H1 (cell line): ENCODE measurements around the gene PCGF3. TPM values are rescaled to one million over a fixed set of nuclear protein-coding genes. Genes with fewer than 3 reads are reported as not detected.

ENCODE experiments used
- CTCF ChIA-PET: fragments of 300-600 bp; sonication (Branson Sonifier 250); formaldehyde crosslinking; loops from one replicate; lab custom pipeline; 2021; ENCODE audit not compliant: partially characterized antibody; lab: Charles Lee
- POLR2A ChIA-PET: fragments of 300-600 bp; sonication (Branson Sonifier 250); formaldehyde crosslinking; loops from one replicate; lab custom pipeline; 2021; ENCODE audit warnings: inconsistent platforms; ENCODE audit not compliant: partially characterized antibody; lab: Charles Lee
- DNase-seq, 2 experiments: peaks; one replicate each; pipeline versions ENCODE4 v3.0.0 to v3.0.0-alpha.2; 2010 to 2022; ENCODE audit warnings: low spot score in 2 of 2, low read depth in 1 of 2, mixed read lengths in 1 of 2
- FAIRE-seq: peaks from 2 replicates; lab custom pipeline; 2011; peaks lifted over from hg19 to GRCh38; lab: Jason Lieb, UNC
- H2AFZ ChIP-seq: 2 replicates; pipeline ENCODE4 v1.8.1; 2012; ENCODE audit warnings: low read length, inconsistent platforms
- H2AK5ac ChIP-seq: 2 replicates; pipeline ENCODE4 v1.6.1; 2013; ENCODE audit warnings: low read depth, low read length
- H2BK120ac ChIP-seq: replicated peaks from 2 replicates; pipeline ENCODE3; 2013; ENCODE audit warnings: low read depth, low read length, inconsistent platforms
- H2BK12ac ChIP-seq: 2 replicates; pipeline ENCODE4 v1.6.1; 2013; ENCODE audit warnings: low read depth, low read length
- H2BK15ac ChIP-seq: 2 replicates; pipeline ENCODE4 v1.6.1; 2013; ENCODE audit warnings: low read length
- H2BK20ac ChIP-seq: 2 replicates; pipeline ENCODE4 v1.6.1; 2013; ENCODE audit warnings: low read length
- H2BK5ac ChIP-seq: 2 replicates; pipeline ENCODE4 v1.6.1; 2013; ENCODE audit warnings: low read depth, low read length
- H3K14ac ChIP-seq: 2 replicates; pipeline ENCODE4 v1.6.1; 2013; ENCODE audit warnings: inconsistent platforms; ENCODE audit not compliant: insufficient read length
- H3K18ac ChIP-seq: 2 replicates; pipeline ENCODE4 v1.6.1; 2013; ENCODE audit warnings: low read length; ENCODE audit errors: extremely low read depth
- H3K23ac ChIP-seq: 2 replicates; pipeline ENCODE4 v1.6.1; 2013; ENCODE audit warnings: inconsistent platforms; ENCODE audit not compliant: insufficient read length
- H3K23me2 ChIP-seq: 2 replicates; pipeline ENCODE4 v1.6.1; 2013; ENCODE audit warnings: low read depth, low read length
- H3K27ac ChIP-seq: 2 replicates; pipeline ENCODE4 v1.6.1; 2011; ENCODE audit warnings: low read depth, low read length, inconsistent platforms
- H3K27me3 ChIP-seq, 4 experiments: replicated peaks in 1 of 4; 1 replicate in 1 of 4; 2 replicates in 3 of 4; pipeline versions ENCODE4 v1.6.1 to v1.8.1; 2011 to 2013; ENCODE audit warnings: low read length in 3 of 4, mild to moderate bottlenecking in 3 of 4, inconsistent platforms in 2 of 4, mixed read lengths in 2 of 4, moderate library complexity in 1 of 4; ENCODE audit not compliant: control insufficient read depth in 3 of 4, insufficient read depth in 3 of 4; ENCODE audit errors: extremely low read depth in 1 of 4
- H3K36me3 ChIP-seq, 4 experiments: 2 replicates each; pipeline versions ENCODE4 v1.6.1 to v1.8.1; 2011 to 2013; ENCODE audit warnings: mild to moderate bottlenecking in 4 of 4, low read length in 3 of 4, moderate library complexity in 2 of 4, control low read depth in 1 of 4, inconsistent platforms in 1 of 4; ENCODE audit not compliant: insufficient read depth in 4 of 4, control insufficient read depth in 2 of 4
- H3K4ac ChIP-seq: replicated peaks from 2 replicates; pipeline ENCODE3; 2013; ENCODE audit warnings: low read length, low read depth, mixed read lengths, inconsistent platforms; ENCODE audit not compliant: insufficient read length
- H3K4me1 ChIP-seq, 4 experiments: replicated peaks in 1 of 4; 1 replicate in 1 of 4; 2 replicates in 3 of 4; pipeline versions ENCODE4 v1.6.1 to v1.8.1; 2011 to 2013; ENCODE audit warnings: low read length in 3 of 4, inconsistent platforms in 2 of 4, mixed read lengths in 1 of 4; ENCODE audit not compliant: insufficient read depth in 4 of 4, control insufficient read depth in 3 of 4
- H3K4me2 ChIP-seq, 2 experiments: 2 replicates each; pipeline versions ENCODE4 v1.6.1 to v1.8.1; 2011 to 2013; ENCODE audit warnings: low read depth in 2 of 2, low read length in 2 of 2, control low read depth in 1 of 2, inconsistent platforms in 1 of 2, mild to moderate bottlenecking in 1 of 2; ENCODE audit not compliant: insufficient read depth in 1 of 2
- H3K4me3 ChIP-seq, 4 experiments: fragments of 200-600, 300-600 bp in 1 of 4; sonication (generic), shearing (Covaris generic), sonication (Bioruptor Twin) in 1 of 4; 2 replicates each; pipeline versions ENCODE4 v1.5.1 to v1.8.1; 2011 to 2016; ENCODE audit warnings: low read length in 4 of 4, low read depth in 3 of 4, control low read depth in 2 of 4, inconsistent platforms in 2 of 4, mild to moderate bottlenecking in 2 of 4, mixed read lengths in 1 of 4, moderate library complexity in 1 of 4; ENCODE audit not compliant: insufficient read depth in 2 of 4; ENCODE audit errors: extremely low read depth in 1 of 4
- H3K56ac ChIP-seq: replicated peaks from 2 replicates; pipeline ENCODE3; 2013; ENCODE audit warnings: low read depth, mild to moderate bottlenecking, mixed read lengths, low read length, inconsistent platforms; ENCODE audit not compliant: insufficient read length
- H3K79me1 ChIP-seq: 2 replicates; pipeline ENCODE4 v1.6.1; 2013; ENCODE audit warnings: low read depth, low read length, control low read depth
- H3K79me2 ChIP-seq, 2 experiments: 2 replicates each; pipeline versions ENCODE4 v1.6.1 to v1.8.1; 2012 to 2013; ENCODE audit warnings: low read length in 2 of 2, mild to moderate bottlenecking in 2 of 2, inconsistent platforms in 1 of 2; ENCODE audit not compliant: insufficient read depth in 2 of 2, control insufficient read depth in 1 of 2
- H3K9ac ChIP-seq, 4 experiments: replicated peaks in 1 of 4; 1 replicate in 1 of 4; 2 replicates in 3 of 4; pipeline versions ENCODE4 v1.6.1 to v1.8.1; 2011 to 2013; ENCODE audit warnings: low read depth in 3 of 4, low read length in 3 of 4, control low read depth in 2 of 4, mild to moderate bottlenecking in 2 of 4, moderate library complexity in 2 of 4, inconsistent platforms in 1 of 4; ENCODE audit errors: extremely low read depth in 1 of 4
- H3K9me3 ChIP-seq, 2 experiments: 2 replicates each; pipeline versions ENCODE4 v1.6.1 to v1.8.1; 2012 to 2013; ENCODE audit warnings: mild to moderate bottlenecking in 2 of 2, moderate library complexity in 2 of 2, control low read depth in 1 of 2, inconsistent platforms in 1 of 2, low read depth in 1 of 2, low read length in 1 of 2, mixed read lengths in 1 of 2; ENCODE audit not compliant: insufficient read depth in 2 of 2
- H4K20me1 ChIP-seq, 2 experiments: replicated peaks in 1 of 2; 2 replicates each; pipeline versions ENCODE3 to v1.8.1; 2011 to 2013; ENCODE audit warnings: inconsistent platforms in 2 of 2, low read length in 2 of 2, mild to moderate bottlenecking in 1 of 2; ENCODE audit not compliant: insufficient read depth in 2 of 2, control insufficient read depth in 1 of 2
- H4K5ac ChIP-seq: 2 replicates; pipeline ENCODE4 v1.6.1; 2013; ENCODE audit warnings: low read length, low read depth, mixed read lengths, inconsistent platforms; ENCODE audit not compliant: insufficient read length
- H4K8ac ChIP-seq: 2 replicates; pipeline ENCODE4 v1.8.0; 2013; ENCODE audit warnings: mild to moderate bottlenecking, moderate library complexity, low read length, inconsistent platforms; ENCODE audit not compliant: insufficient read depth; ENCODE audit errors: extremely low read depth
- H4K91ac ChIP-seq: replicated peaks from 2 replicates; pipeline ENCODE3; 2013; ENCODE audit warnings: low read length, mixed read lengths, inconsistent platforms; ENCODE audit not compliant: insufficient read length
- BACH1 ChIP-seq: IDR thresholded peaks from 2 replicates; pipeline ENCODE4 v1.6.1; 2012; ENCODE audit warnings: low read length, improper control_type of control experiment
- CHD2 ChIP-seq: IDR thresholded peaks from 2 replicates; pipeline ENCODE4 v1.6.1; 2012; ENCODE audit warnings: low read length, improper control_type of control experiment
- E2F6 ChIP-seq: IDR thresholded peaks from 2 replicates; pipeline ENCODE4 v1.6.1; 2012; ENCODE audit warnings: inconsistent platforms
- EGR1 ChIP-seq: IDR thresholded peaks from 2 replicates; pipeline ENCODE4 v1.6.1; 2011; ENCODE audit warnings: low read depth, low read length, borderline replicate concordance
- GTF2F1 ChIP-seq: IDR thresholded peaks from 2 replicates; pipeline ENCODE4 v1.6.1; 2012; ENCODE audit warnings: low read depth, low read length, improper control_type of control experiment, borderline replicate concordance
- HDAC2 ChIP-seq, 2 experiments: fragments of 300-600 bp in 1 of 2; sonication (generic) in 1 of 2; IDR thresholded peaks; 2 replicates each; pipeline ENCODE4 v1.6.1; 2011 to 2012; ENCODE audit warnings: low read depth in 2 of 2, low read length in 2 of 2, mild to moderate bottlenecking in 2 of 2, moderate library complexity in 2 of 2, borderline replicate concordance in 1 of 2, inconsistent platforms in 1 of 2
- JUN ChIP-seq: IDR thresholded peaks from 2 replicates; pipeline ENCODE4 v1.6.1; 2011; ENCODE audit warnings: low read depth, mild to moderate bottlenecking, improper control_type of control experiment, low read length
- POLR2A ChIP-seq, 2 experiments: IDR thresholded peaks; 1 replicate in 1 of 2; 2 replicates in 1 of 2; pipeline ENCODE4 v1.6.1; 2011; ENCODE audit warnings: low read depth in 2 of 2, low read length in 2 of 2, mild to moderate bottlenecking in 2 of 2; ENCODE audit errors: control extremely low read depth in 1 of 2
- RXRA ChIP-seq: IDR thresholded peaks from 2 replicates; pipeline ENCODE4 v1.6.1; 2011; ENCODE audit warnings: low read depth, mild to moderate bottlenecking, low read length, moderate library complexity; ENCODE audit not compliant: insufficient read depth
- SIRT6 ChIP-seq: IDR thresholded peaks from one replicate; pipeline ENCODE4 v1.7.1; 2012; ENCODE audit warnings: low read length, inconsistent platforms
- ZNF274 ChIP-seq: IDR thresholded peaks from 2 replicates; pipeline ENCODE4 v1.7.0; 2012; ENCODE audit warnings: low read length, borderline replicate concordance; ENCODE audit errors: extremely low read depth
- WGBS, 2 experiments: shearing (Covaris generic) in 1 of 2; methylation state at CpG; one replicate each; pipeline versions ENCODE4 v1.1.6 to v1.1.7; 2013 to 2015; ENCODE audit warnings: low lambda C conversion rate in 2 of 2, mixed read lengths in 2 of 2, inconsistent platforms in 1 of 2, low coverage in 1 of 2, missing lambda C conversion rate in 1 of 2; ENCODE audit not compliant: insufficient replicate concordance in 2 of 2, insufficient coverage in 1 of 2, insufficient read length in 1 of 2; ENCODE audit errors: extremely low coverage in 1 of 2, missing lambda C conversion rate in 1 of 2; 5-methylcytosine and 5-hydroxymethylcytosine counted together
- polyA plus RNA-seq, 7 experiments: library from polyadenylated mRNA; depleted of rRNA in 3 of 7; stranded (reverse) in 5 of 7; unstranded in 2 of 7; fragments of >200 nt in 5 of 7; fragments of 200-250 nt in 2 of 7; gene quantifications; 1 replicate in 5 of 7; 2 replicates in 1 of 7; 4 replicates in 1 of 7; pipeline versions ENCODE4 v1.2.1 to v1.2.3, GENCODE V29; 2011 to 2013; ENCODE audit warnings: missing spikeins in 2 of 7, mixed read lengths in 2 of 7
- total RNA-seq: library from RNA; stranded (reverse); fragmentation: NEBNext Ultra II Directional; extraction: Animal tissue kit (Norgen Biotek cat#: 25700); gene quantifications from 2 replicates; pipeline ENCODE4 v1.2.1, GENCODE V29; 2021
- TF ChIP-seq, protein P1 (sequence below): IDR thresholded peaks from 2 replicates; pipeline ENCODE4 v1.6.1; 2012; ENCODE audit warnings: inconsistent platforms

PCGF3 gene
- total and polyA plus RNA-seq, 2 of the 8 experiments (the other 6 are each of a cell fraction or from before 2014, with no cell fraction given): 52.7 to 52.9 TPM

- CTCF ChIA-PET: interaction anchor here (1.6 to 3.0 kb wide), 2 partner anchors 17 to 64 kb away, joined by 4 to 22 read pairs; no protein-coding TSS in a partner anchor
- TF ChIP-seq SIRT6: no peak
- TF ChIP-seq BACH1: no peak
- no peak for TF ChIP-seq E2F6
- TF ChIP-seq RXRA: no peak
- no peak for TF ChIP-seq JUN
- TF ChIP-seq HDAC2 (IDR thresholded peaks at IDR 0.05; ENCODE audit: borderline replicate concordance in 1 of 2, low read depth in 2 of 2, low read length in 2 of 2): no peak
- TF ChIP-seq EGR1: no peak
- no peak for TF ChIP-seq ZNF274
- no peak for TF ChIP-seq GTF2F1
- no peak for TF ChIP-seq POLR2A (IDR thresholded peaks at IDR 0.05; ENCODE audit: control extremely low read depth in 1 of 2, low read depth in 2 of 2, low read length in 2 of 2)
- no peak for TF ChIP-seq CHD2
- TF ChIP-seq, protein P1, sequence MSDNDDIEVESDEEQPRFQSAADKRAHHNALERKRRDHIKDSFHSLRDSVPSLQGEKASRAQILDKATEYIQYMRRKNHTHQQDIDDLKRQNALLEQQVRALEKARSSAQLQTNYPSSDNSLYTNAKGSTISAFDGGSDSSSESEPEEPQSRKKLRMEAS: no peak
Measured at GRCh38 chr4:666822-667544, 38.6 kb upstream of the PCGF3 start.

More at GRCh38 chr4:666822-667544, 38.6 kb upstream of the PCGF3 start:
- Histone ChIP-seq H4K5ac (no peak overlapping the region), H4K8ac (no peak overlapping the region), H3K18ac (no peak overlapping the region), H3K23ac (no peak overlapping the region), H3K36me3 (peaks cover 6 to 14% (median 6%) of the 10 kb centered on the region in 4 experiments), H2BK20ac (no peak overlapping the region), H3K9ac (no peak overlapping the region), H3K27ac (no peak overlapping the region), H3K4me3 (no peak overlapping the region), H2BK120ac (no peak overlapping the region), H2AFZ (no peak overlapping the region), H3K4me2 (no peak overlapping the region), H2BK5ac (no peak overlapping the region), H3K56ac (no peak overlapping the region), H3K14ac (no peak overlapping the region), H3K23me2 (peaks cover 3% of the 10 kb centered on the region; the same call in 1 of the 2 replicates), H4K20me1 (peaks cover 3 to 6% of the 10 kb centered on the region in 2 experiments), H3K4me1 (no peaks in the 10 kb centered on the region; a peak in 1 of 7 replicates), H2BK12ac (no peak overlapping the region), H3K4ac (no peak overlapping the region), H3K27me3 (no peaks in the 10 kb centered on the region), H2BK15ac (no peak overlapping the region), H2AK5ac (no peak overlapping the region), H3K9me3 (no peaks in the 10 kb centered on the region), H3K79me2 (no peaks in the 10 kb centered on the region), H4K91ac (no peak overlapping the region), H3K79me1 (no peaks in the 10 kb centered on the region)
- FAIRE-seq (no peak), DNase-seq (no peak)
- POLR2A ChIA-PET: interaction anchor here (0.6 to 4.9 kb wide), 11 partner anchors 9 to 144 kb away, joined by 3 to 25 read pairs (median 4); no protein-coding TSS in a partner anchor
- WGBS, 2 experiments: 89% methylated on average over 18 of the region's 28 CpGs; no CpG with 5 or more reads in 1 of the 2 experiments
